ENCODE data around the gene TAAR1.

TAAR1 gene

DNA sequence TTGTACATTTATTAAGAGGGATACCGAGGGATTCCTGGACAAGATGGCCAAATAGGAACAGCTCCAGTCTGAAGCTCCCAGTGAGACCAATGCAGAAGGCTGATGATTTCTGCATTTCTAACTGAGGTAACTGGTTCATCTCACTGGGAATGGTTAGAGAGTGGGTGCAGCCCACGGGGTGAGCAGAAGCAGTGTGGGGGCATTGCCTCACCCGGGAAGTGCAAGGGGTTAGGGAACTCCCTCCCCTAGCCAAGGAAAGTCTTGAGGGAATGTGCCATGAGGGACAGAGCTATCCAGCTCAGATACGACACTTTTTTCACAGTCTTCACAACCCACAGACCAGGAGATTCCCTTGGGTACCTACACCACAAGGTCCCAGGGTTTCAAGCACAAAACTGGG lies 24.2 kb downstream of the TAAR1 start:
- no peak overlapping the region for H3K4me3 ChIP-seq (ENCODE audit: low read depth, low read length, poor library complexity, severe bottlenecking)
- no peaks in the 10 kb centered on the region for H4K20me1 ChIP-seq (ENCODE audit: insufficient read depth, low read length)
- H3K36me3 ChIP-seq (ENCODE audit: insufficient read depth, low read length) = no peaks in the 10 kb centered on the region
- no peaks in the 10 kb centered on the region for H3K27me3 ChIP-seq (ENCODE audit: insufficient read depth, low read length)
- no peaks in the 10 kb centered on the region for H3F3A ChIP-seq (ENCODE audit: insufficient read depth, low read length)
- H3K4me2 ChIP-seq (ENCODE audit: low read length) = no peak overlapping the region
- H3K9ac ChIP-seq (ENCODE audit: low read length) = no peak overlapping the region
- H2AFZ ChIP-seq (ENCODE audit: low read length) = no peak overlapping the region
- TF ChIP-seq, protein P1, sequence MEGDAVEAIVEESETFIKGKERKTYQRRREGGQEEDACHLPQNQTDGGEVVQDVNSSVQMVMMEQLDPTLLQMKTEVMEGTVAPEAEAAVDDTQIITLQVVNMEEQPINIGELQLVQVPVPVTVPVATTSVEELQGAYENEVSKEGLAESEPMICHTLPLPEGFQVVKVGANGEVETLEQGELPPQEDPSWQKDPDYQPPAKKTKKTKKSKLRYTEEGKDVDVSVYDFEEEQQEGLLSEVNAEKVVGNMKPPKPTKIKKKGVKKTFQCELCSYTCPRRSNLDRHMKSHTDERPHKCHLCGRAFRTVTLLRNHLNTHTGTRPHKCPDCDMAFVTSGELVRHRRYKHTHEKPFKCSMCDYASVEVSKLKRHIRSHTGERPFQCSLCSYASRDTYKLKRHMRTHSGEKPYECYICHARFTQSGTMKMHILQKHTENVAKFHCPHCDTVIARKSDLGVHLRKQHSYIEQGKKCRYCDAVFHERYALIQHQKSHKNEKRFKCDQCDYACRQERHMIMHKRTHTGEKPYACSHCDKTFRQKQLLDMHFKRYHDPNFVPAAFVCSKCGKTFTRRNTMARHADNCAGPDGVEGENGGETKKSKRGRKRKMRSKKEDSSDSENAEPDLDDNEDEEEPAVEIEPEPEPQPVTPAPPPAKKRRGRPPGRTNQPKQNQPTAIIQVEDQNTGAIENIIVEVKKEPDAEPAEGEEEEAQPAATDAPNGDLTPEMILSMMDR (IDR thresholded peaks at IDR 0.05; ENCODE audit: low read length) = no peak
- TF ChIP-seq EZH2 (IDR thresholded peaks at IDR 0.05; ENCODE audit: borderline replicate concordance, low read length) = no peak
- H3K79me2 ChIP-seq (ENCODE audit: insufficient read depth, low read length) = no peaks in the 10 kb centered on the region
- no peaks in the 10 kb centered on the region for H3K4me1 ChIP-seq (ENCODE audit: insufficient read depth, low read length, severe bottlenecking)
- H3K27ac ChIP-seq (ENCODE audit: low read depth, low read length, poor library complexity, severe bottlenecking) = no peak overlapping the region
- no peaks in the 10 kb centered on the region for H3K9me3 ChIP-seq (ENCODE audit: low read length)
- no peaks in the 10 kb centered on the region for H3K9me2 ChIP-seq (ENCODE audit: low read depth, low read length)

DNA sequence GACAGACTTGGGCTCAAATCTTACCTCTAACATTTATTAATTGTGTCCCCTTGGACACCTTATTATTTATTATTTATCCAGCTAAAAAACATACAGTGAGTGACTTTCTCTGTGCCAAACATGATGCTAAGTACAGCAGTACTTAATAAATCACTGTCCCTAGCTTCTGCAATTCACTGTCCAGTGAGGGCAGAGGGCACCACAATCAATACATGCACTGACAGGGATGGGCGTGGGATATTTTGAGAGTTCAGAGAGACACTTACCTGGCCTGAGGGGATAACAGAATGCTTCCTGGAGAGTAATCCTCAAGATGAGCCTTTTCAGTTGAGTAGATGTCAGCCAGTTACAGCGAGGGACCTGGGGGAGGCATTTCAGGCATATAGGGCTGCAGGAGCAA lies 25.6 kb downstream of the TAAR1 start:
- no peak overlapping the region for H3K27ac ChIP-seq (ENCODE audit: low read depth, low read length, poor library complexity, severe bottlenecking)
- H4K20me1 ChIP-seq (ENCODE audit: insufficient read depth, low read length) = no peaks in the 10 kb centered on the region
- H3K4me2 ChIP-seq (ENCODE audit: low read length) = no peak overlapping the region
- H3K9ac ChIP-seq (ENCODE audit: low read length) = no peak overlapping the region
- no peaks in the 10 kb centered on the region for H3K36me3 ChIP-seq (ENCODE audit: insufficient read depth, low read length)
- H3K4me1 ChIP-seq (ENCODE audit: insufficient read depth, low read length, severe bottlenecking) = no peaks in the 10 kb centered on the region
- no peaks in the 10 kb centered on the region for H3K9me2 ChIP-seq (ENCODE audit: low read depth, low read length)
- TF ChIP-seq EZH2 (IDR thresholded peaks at IDR 0.05; ENCODE audit: borderline replicate concordance, low read length) = no peak
- TF ChIP-seq, protein P1 (IDR thresholded peaks at IDR 0.05; ENCODE audit: low read length) = no peak
- no peaks in the 10 kb centered on the region for H3K9me3 ChIP-seq (ENCODE audit: low read length)
- H2AFZ ChIP-seq (ENCODE audit: low read length) = no peak overlapping the region
- H3F3A ChIP-seq (ENCODE audit: insufficient read depth, low read length) = no peaks in the 10 kb centered on the region
- H3K79me2 ChIP-seq (ENCODE audit: insufficient read depth, low read length) = no peaks in the 10 kb centered on the region
- H3K4me3 ChIP-seq (ENCODE audit: low read depth, low read length, poor library complexity, severe bottlenecking) = no peak overlapping the region
- no peaks in the 10 kb centered on the region for H3K27me3 ChIP-seq (ENCODE audit: insufficient read depth, low read length)

DNA sequence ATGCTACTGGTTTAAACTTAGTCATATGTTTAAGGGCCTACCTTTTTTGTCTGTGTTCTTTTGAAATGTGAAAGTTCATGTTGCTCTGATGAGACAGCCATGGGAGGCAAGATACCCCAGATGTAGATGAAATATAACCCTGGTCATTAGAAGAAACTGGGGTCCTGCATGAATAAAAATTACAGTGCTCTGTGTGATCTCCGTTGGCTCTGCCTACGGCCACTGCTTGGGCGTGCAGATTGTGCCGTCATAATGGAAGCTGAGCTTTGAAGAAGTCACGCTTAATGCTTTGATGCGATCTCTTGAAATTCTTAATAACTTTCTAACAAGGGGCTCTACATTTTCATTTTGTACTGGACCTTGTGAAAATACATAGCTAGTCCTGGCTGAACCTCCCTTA lies 34.8 kb downstream of the TAAR1 start, which contains the start of gene TAAR2:
Gene TAAR2, minus strand, starts transcription at position 101 of the 400 bp plus-strand sequence. Its CDS starts 0 bp downstream, at position 101.
- Histone ChIP-seq H3K9me2 (ENCODE audit: low read depth, low read length) (no peaks in the 10 kb centered on the region), H3K27me3 (ENCODE audit: insufficient read depth, low read length) (no peaks in the 10 kb centered on the region)

More for the DNA sequence above, 34.8 kb downstream of the TAAR1 start, which contains the start of gene TAAR2:
- Histone ChIP-seq H3K9me3 (ENCODE audit: low read length) (no peaks in the 10 kb centered on the region), H3K27ac (ENCODE audit: low read depth, low read length, poor library complexity, severe bottlenecking) (no peak within 1 kb of the TSS), H3K4me3 (ENCODE audit: low read depth, low read length, poor library complexity, severe bottlenecking) (no peak within 1 kb of the TSS), H2AFZ (ENCODE audit: low read length) (no peak within 1 kb of the TSS), H3K4me1 (ENCODE audit: insufficient read depth, low read length, severe bottlenecking) (no peaks in the 10 kb centered on the region), H4K20me1 (ENCODE audit: insufficient read depth, low read length) (no peaks in the 10 kb centered on the region), H3K9ac (ENCODE audit: low read length) (no peak within 1 kb of the TSS), H3K4me2 (ENCODE audit: low read length) (no peak within 1 kb of the TSS), H3K36me3 (ENCODE audit: insufficient read depth, low read length) (no peaks in the 10 kb centered on the region), H3F3A (ENCODE audit: insufficient read depth, low read length) (no peaks in the 10 kb centered on the region), H3K79me2 (ENCODE audit: insufficient read depth, low read length) (no peaks in the 10 kb centered on the region)
- TF ChIP-seq EZH2 (IDR thresholded peaks at IDR 0.05; ENCODE audit: borderline replicate concordance, low read length) = no peak
- TF ChIP-seq, protein P1 (IDR thresholded peaks at IDR 0.05; ENCODE audit: low read length) = no peak

Measured in OCI-LY1 (cell line).